K562 (cell line): Measurements from ENCODE around the gene FEV. TPM values are rescaled to one million over a fixed set of nuclear protein-coding genes. Genes with fewer than 3 reads are reported as not detected.
A peak's percentile ranks its signal among the peaks of the same experiment; 100 is the strongest.

Experiments used
- ATAC-seq: fragments of 200-7000 bp; cut with Tn5 transposase; 3 replicates; pipeline ENCODE4 v1.9.1; 2020; ENCODE audit warnings: moderate library complexity
- BruUV-seq: library from RNA; stranded (reverse); fragments of 400-500 nt; replicated peaks from 2 replicates; lab custom pipeline; 2021; lab: Mats Ljungman, UMichigan
- CTCF ChIA-PET: fragments of 300-600 bp; formaldehyde crosslinking; extraction: SDS; loops from one replicate; lab custom pipeline; 2021; ENCODE audit warnings: low intra/inter-chr PET ratio; lab: Yijun Ruan, JAX
- POLR2A ChIA-PET: fragments of 300-600, 350-650 bp; sonication (Branson Sonifier 250); formaldehyde crosslinking; extraction: SDS; loops from one replicate; lab custom pipeline; 2021; ENCODE audit warnings: antibody characterized with exemption, inconsistent platforms; lab: Yijun Ruan, JAX
- DNase-seq, 4 experiments: peaks; one replicate each; pipeline versions ENCODE4 v3.0.0 to v3.0.0-alpha.2; 2011 to 2018; ENCODE audit warnings: low spot score in 3 of 4, mixed read lengths in 3 of 4; ENCODE audit errors: extremely low read depth in 1 of 4
- FAIRE-seq: peaks from 2 replicates; lab custom pipeline; 2011; peaks lifted over from hg19 to GRCh38; lab: Jason Lieb, UNC
- H2AFZ ChIP-seq: 2 replicates; pipeline ENCODE4 v1.6.0; 2011; ENCODE audit warnings: low read depth, low read length, control low read depth, inconsistent platforms
- H3K27ac ChIP-seq: fragments of 200-600 bp; 3 replicates; pipeline ENCODE4 v1.8.0; 2011; ENCODE audit warnings: low read depth, mild to moderate bottlenecking, control low read depth, inconsistent platforms, low read length, moderate library complexity, mixed read lengths; ENCODE audit errors: extremely low read depth
- H3K27me3 ChIP-seq, 2 experiments: fragments of 300-600 bp in 1 of 2; 2 replicates in 1 of 2; 3 replicates in 1 of 2; pipeline versions ENCODE4 v1.6.0 to v1.8.0; 2011; ENCODE audit warnings: inconsistent platforms in 2 of 2, low read length in 2 of 2, mild to moderate bottlenecking in 1 of 2, mixed read lengths in 1 of 2, moderate library complexity in 1 of 2; ENCODE audit not compliant: control insufficient read depth in 2 of 2, insufficient read depth in 2 of 2
- H3K36me3 ChIP-seq: fragments of 300-600 bp; 3 replicates; pipeline ENCODE4 v1.8.0; 2011; ENCODE audit warnings: mild to moderate bottlenecking, low read length, inconsistent platforms; ENCODE audit not compliant: control insufficient read depth, insufficient read depth
- H3K4me1 ChIP-seq, 2 experiments: fragments of 200-600 bp in 1 of 2; replicated peaks in 1 of 2; 2 replicates in 1 of 2; 3 replicates in 1 of 2; pipeline versions ENCODE4 v1.5.1 to v1.8.0; 2011; ENCODE audit warnings: inconsistent platforms in 2 of 2, low read length in 2 of 2, mild to moderate bottlenecking in 1 of 2, mixed read lengths in 1 of 2, moderate library complexity in 1 of 2; ENCODE audit not compliant: control insufficient read depth in 2 of 2, insufficient read depth in 2 of 2
- H3K4me2 ChIP-seq: 2 replicates; pipeline ENCODE4 v1.6.1; 2011; ENCODE audit warnings: low read length, control low read depth, inconsistent platforms, mixed read lengths; ENCODE audit not compliant: insufficient read depth
- H3K4me3 ChIP-seq: fragments of 200-600 bp; sonication (generic), shearing (Covaris generic); 2 replicates; pipeline ENCODE4 v1.5.1; 2016; ENCODE audit warnings: control low read depth, inconsistent platforms
- H3K79me2 ChIP-seq: fragments of 200-600 bp; 3 replicates; pipeline ENCODE4 v1.8.0; 2011; ENCODE audit warnings: low read length, inconsistent platforms; ENCODE audit not compliant: control insufficient read depth, insufficient read depth
- H3K9ac ChIP-seq, 2 experiments: 2 replicates each; pipeline versions ENCODE4 v1.6.0 to v1.6.1; 2011; ENCODE audit warnings: low read depth in 2 of 2, low read length in 2 of 2, control low read depth in 1 of 2, inconsistent platforms in 1 of 2, mild to moderate bottlenecking in 1 of 2, mixed read lengths in 1 of 2; ENCODE audit not compliant: insufficient read depth in 1 of 2
- H3K9me1 ChIP-seq: one replicate; pipeline ENCODE4 v1.6.0; 2011; ENCODE audit warnings: inconsistent platforms, mild to moderate bottlenecking, low read length, moderate library complexity; ENCODE audit not compliant: control insufficient read depth, insufficient read depth
- H3K9me3 ChIP-seq: replicated peaks from 2 replicates; pipeline ENCODE4 v1.5.1; 2011; ENCODE audit warnings: low read depth, low read length, inconsistent platforms; ENCODE audit not compliant: control insufficient read depth, insufficient read depth
- H4K20me1 ChIP-seq: replicated peaks from 2 replicates; pipeline ENCODE4 v1.6.1; 2011; ENCODE audit warnings: low read length, inconsistent platforms, mixed read lengths; ENCODE audit not compliant: control insufficient read depth, insufficient read depth
- DDX20 ChIP-seq: fragments of 450-650 bp; IDR thresholded peaks from 2 replicates; pipeline ENCODE4 v1.6.1; 2016; ENCODE audit warnings: missing genetic modification characterization, low read depth, mild to moderate bottlenecking, missing compliant biosample characterization, moderate library complexity
- EZH2 ChIP-seq: IDR thresholded peaks from 2 replicates; pipeline ENCODE4 v1.6.1; 2012; ENCODE audit warnings: low read depth, mild to moderate bottlenecking, inconsistent platforms, low read length, borderline replicate concordance
- FUS ChIP-seq: fragments of 200-400 bp; formaldehyde crosslinking; optimal IDR thresholded peaks from 2 replicates; pipeline ENCODE3; 2017; ENCODE audit warnings: low read depth, low read length
- GABPB1 ChIP-seq: sonication (generic); formaldehyde crosslinking; IDR thresholded peaks from 2 replicates; pipeline ENCODE4 v1.8.0; 2022; ENCODE audit warnings: mild to moderate bottlenecking, missing genetic modification reagents
- GATAD2A ChIP-seq: fragments of 450-650 bp; IDR thresholded peaks from 2 replicates; pipeline ENCODE4 v1.6.1; 2017
- SOX6 ChIP-seq: fragments of 450-650 bp; IDR thresholded peaks from 2 replicates; pipeline ENCODE4 v1.6.1; 2014; ENCODE audit warnings: mild to moderate bottlenecking
- SRSF1 ChIP-seq: fragments of 200-400 bp; formaldehyde crosslinking; IDR thresholded peaks from 2 replicates; pipeline ENCODE4 v1.6.1; 2017; ENCODE audit warnings: mild to moderate bottlenecking, low read depth, low read length, moderate library complexity
- SRSF7 ChIP-seq: fragments of 200-400 bp; formaldehyde crosslinking; optimal IDR thresholded peaks from 2 replicates; pipeline ENCODE3; 2017; ENCODE audit warnings: mild to moderate bottlenecking, low read depth, low read length
- XRCC5 ChIP-seq: fragments of 200-400 bp; formaldehyde crosslinking; IDR thresholded peaks from 2 replicates; pipeline ENCODE4 v1.6.1; 2017; ENCODE audit warnings: low read depth, mild to moderate bottlenecking, low read length
- ZNF695 ChIP-seq: fragments of 450-650 bp; formaldehyde crosslinking; IDR thresholded peaks from 2 replicates; pipeline ENCODE4 v1.4.0; 2020; ENCODE audit warnings: mild to moderate bottlenecking, moderate library complexity
- WGBS: fragments of 100-300 bp; shearing (Covaris generic); methylation state at CpG from one replicate; pipeline ENCODE4 v1.1.6; 2016; ENCODE audit warnings: low coverage, mixed read lengths; ENCODE audit not compliant: insufficient coverage; ENCODE audit errors: missing lambda C conversion rate; 5-methylcytosine and 5-hydroxymethylcytosine counted together
- in situ Hi-C: fragments of 300-500 bp; cut with MboI; formaldehyde crosslinking; loops from 4 replicates; pipeline ENCODE4 v1.15.0; 2018; ENCODE audit warnings: inconsistent platforms, mixed read lengths
- intact Hi-C: fragments of 100-400 bp; cut with micrococcal nuclease; formaldehyde crosslinking; loops from 2 replicates; pipeline ENCODE4 v1.14.2; 2022
- polyA plus RNA-seq, 8 experiments: library from polyadenylated mRNA; depleted of rRNA in 4 of 8; stranded (reverse) in 5 of 8; unstranded in 3 of 8; fragments of >200 nt; fragmentation: Nextera tagmentation in 2 of 8; fragmentation: Illumina TruSeq in 1 of 8; extraction: Ambion mirVana in 2 of 8; extraction: Trizol in 1 of 8; gene quantifications; 2 replicates each; pipeline versions ENCODE4 v1.2.1 to v1.2.3, GENCODE V29; 2011 to 2014; ENCODE audit warnings: inconsistent platforms in 1 of 8, missing spikeins in 1 of 8
- total RNA-seq, 7 experiments: library from RNA; depleted of rRNA in 6 of 7; stranded (reverse); fragments of >200 nt in 6 of 7; fragmentation: Illumina TruSeq in 2 of 7; extraction: Trizol in 2 of 7; gene quantifications; 2 replicates each; pipeline versions ENCODE4 v1.2.1 to v1.2.3, GENCODE V29; 2011 to 2021; ENCODE audit warnings: low replicate concordance in 1 of 7
- TF ChIP-seq, protein P1 (sequence below): sonication (generic); formaldehyde crosslinking; IDR thresholded peaks from 2 replicates; pipeline ENCODE4 v1.8.0; 2022; ENCODE audit warnings: mild to moderate bottlenecking, missing genetic modification reagents, borderline replicate concordance
- TF ChIP-seq, protein P2 (sequence below): sonication (generic); formaldehyde crosslinking; IDR thresholded peaks from 2 replicates; pipeline ENCODE4 v1.8.1; 2022; ENCODE audit warnings: missing genetic modification reagents
- TF ChIP-seq, protein P3 (sequence below): IDR thresholded peaks from 2 replicates; pipeline ENCODE4 v1.6.1; 2011; ENCODE audit not compliant: insufficient read length; ENCODE audit errors: extremely low read depth

Gene FEV
- total and polyA plus RNA-seq, 9 of the 15 experiments (the other 6 are each of a cell fraction or from before 2014, with no cell fraction given): 0.08 to 1.6 (median 0.62) TPM; not detected in 1

DNA sequence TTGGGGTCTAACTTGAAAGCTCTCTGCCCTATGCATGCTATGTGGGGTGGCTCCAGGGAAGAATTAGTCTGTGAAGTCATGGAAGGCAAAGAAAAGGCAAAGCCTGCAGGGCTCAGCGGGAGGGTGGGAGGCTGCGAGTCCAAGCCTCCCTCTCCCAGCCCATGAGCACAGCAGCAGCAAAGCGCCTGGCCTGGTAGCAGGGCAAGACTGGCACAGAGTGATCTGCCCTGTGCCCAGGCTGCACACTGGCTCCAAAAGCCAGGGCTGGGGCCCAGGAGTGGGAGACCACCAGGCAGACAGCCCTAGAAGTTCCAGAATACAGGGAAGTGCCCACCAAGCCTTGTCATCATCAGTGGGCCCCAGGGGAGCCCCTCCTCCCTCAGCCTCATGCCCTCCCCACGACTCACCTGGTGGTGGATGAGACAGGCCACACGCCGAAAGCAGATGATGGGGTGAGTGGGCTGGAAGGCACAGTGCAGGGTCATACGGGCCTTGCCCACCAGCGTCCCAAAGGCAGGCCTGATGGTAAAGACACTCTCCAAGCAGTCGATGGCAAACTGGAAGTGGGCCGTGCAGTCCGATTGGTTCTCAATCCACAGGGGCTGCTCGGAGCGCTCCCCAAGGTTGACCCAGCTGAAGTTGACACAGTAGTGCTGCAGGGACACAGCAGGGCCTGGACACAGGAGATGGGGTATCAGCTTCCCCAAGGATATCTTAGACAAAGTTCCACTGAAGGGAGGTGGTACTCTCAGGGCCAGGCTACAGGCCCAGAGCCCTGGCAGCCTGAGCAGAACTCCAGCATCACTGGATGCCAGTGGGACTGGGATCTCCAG is 44.2 kb upstream of the FEV start:
- Histone ChIP-seq H3K27me3 (peaks cover 5 to 58% of the 10 kb centered on the region in 2 experiments; a peak in 3 of 5 replicates), H2AFZ (no peak overlapping the region), H3K4me1 (peaks cover 0 to 4% of the 10 kb centered on the region in 2 experiments; a peak in 1 of 5 replicates), H3K9ac (no peak overlapping the region), H3K9me3 (no peaks in the 10 kb centered on the region), H3K27ac (no peak overlapping the region), H3K4me2 (no peak overlapping the region), H3K9me1 (no peaks in the 10 kb centered on the region)
- DNase-seq (no peak), ATAC-seq (peak; percentile 15; the same call in 2 of the 3 replicates)
- in situ Hi-C loops: loop anchor here (10.0 kb wide), 1 partner anchor 126 kb away; no protein-coding TSS in a partner anchor
- CTCF ChIA-PET: interaction anchor here (1.1 to 3.8 kb wide), 3 partner anchors 9 to 126 kb away, joined by 4 to 31 read pairs (median 6); no protein-coding TSS in a partner anchor
- no TSS peak for BruUV-seq
- intact Hi-C loops: loop anchor here (1.0 to 2.0 kb wide), 2 partner anchors 90 to 126 kb away; no protein-coding TSS in a partner anchor
- TF ChIP-seq FUS (no peak), ZNF695 (CRISPR knock-in tag) (no peak), SRSF7 (no peak), SRSF1 (no peak), EZH2 (no peak), XRCC5 (no peak), SOX6 (no peak), DDX20 (tag) (no peak), GATAD2A (no peak), GABPB1 (CRISPR knock-in tag) (no peak)
- TF ChIP-seq, protein P1, sequence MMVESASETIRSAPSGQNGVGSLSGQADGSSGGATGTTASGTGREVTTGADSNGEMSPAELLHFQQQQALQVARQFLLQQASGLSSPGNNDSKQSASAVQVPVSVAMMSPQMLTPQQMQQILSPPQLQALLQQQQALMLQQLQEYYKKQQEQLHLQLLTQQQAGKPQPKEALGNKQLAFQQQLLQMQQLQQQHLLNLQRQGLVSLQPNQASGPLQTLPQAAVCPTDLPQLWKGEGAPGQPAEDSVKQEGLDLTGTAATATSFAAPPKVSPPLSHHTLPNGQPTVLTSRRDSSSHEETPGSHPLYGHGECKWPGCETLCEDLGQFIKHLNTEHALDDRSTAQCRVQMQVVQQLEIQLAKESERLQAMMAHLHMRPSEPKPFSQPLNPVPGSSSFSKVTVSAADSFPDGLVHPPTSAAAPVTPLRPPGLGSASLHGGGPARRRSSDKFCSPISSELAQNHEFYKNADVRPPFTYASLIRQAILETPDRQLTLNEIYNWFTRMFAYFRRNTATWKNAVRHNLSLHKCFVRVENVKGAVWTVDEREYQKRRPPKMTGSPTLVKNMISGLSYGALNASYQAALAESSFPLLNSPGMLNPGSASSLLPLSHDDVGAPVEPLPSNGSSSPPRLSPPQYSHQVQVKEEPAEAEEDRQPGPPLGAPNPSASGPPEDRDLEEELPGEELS: no peak
- TF ChIP-seq, protein P2, sequence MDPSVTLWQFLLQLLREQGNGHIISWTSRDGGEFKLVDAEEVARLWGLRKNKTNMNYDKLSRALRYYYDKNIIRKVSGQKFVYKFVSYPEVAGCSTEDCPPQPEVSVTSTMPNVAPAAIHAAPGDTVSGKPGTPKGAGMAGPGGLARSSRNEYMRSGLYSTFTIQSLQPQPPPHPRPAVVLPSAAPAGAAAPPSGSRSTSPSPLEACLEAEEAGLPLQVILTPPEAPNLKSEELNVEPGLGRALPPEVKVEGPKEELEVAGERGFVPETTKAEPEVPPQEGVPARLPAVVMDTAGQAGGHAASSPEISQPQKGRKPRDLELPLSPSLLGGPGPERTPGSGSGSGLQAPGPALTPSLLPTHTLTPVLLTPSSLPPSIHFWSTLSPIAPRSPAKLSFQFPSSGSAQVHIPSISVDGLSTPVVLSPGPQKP (CRISPR knock-in tag): no peak
- TF ChIP-seq, protein P3, sequence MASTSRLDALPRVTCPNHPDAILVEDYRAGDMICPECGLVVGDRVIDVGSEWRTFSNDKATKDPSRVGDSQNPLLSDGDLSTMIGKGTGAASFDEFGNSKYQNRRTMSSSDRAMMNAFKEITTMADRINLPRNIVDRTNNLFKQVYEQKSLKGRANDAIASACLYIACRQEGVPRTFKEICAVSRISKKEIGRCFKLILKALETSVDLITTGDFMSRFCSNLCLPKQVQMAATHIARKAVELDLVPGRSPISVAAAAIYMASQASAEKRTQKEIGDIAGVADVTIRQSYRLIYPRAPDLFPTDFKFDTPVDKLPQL: no peak
- TF ChIP-seq, all 486 proteins: peak for 0
- no peak for FAIRE-seq
- Histone ChIP-seq H3K4me3 (no peak overlapping the region), H3K79me2 (no peaks in the 10 kb centered on the region), H4K20me1 (no peaks in the 10 kb centered on the region; the same call in 1 of the 2 replicates), H3K36me3 (no peaks in the 10 kb centered on the region)
- WGBS: 15% methylated on average over 13 of the region's 13 CpGs
- POLR2A ChIA-PET: interaction anchor here (0.7 to 1.2 kb wide), 4 partner anchors 12 to 500 kb away, joined by 3 to 4 read pairs (median 4); partner anchors contain the start of gene CFAP65
